GM12801 (cell line): ENCODE measurements around the gene DPEP2.

Source experiments
- TF ChIP-seq, protein P1 (sequence below): IDR thresholded peaks from one replicate; pipeline ENCODE4 v1.5.1; 2011; ENCODE audit warnings: control low read depth; ENCODE audit not compliant: insufficient read length; ENCODE audit errors: extremely low read depth

DPEP2 gene

DNA sequence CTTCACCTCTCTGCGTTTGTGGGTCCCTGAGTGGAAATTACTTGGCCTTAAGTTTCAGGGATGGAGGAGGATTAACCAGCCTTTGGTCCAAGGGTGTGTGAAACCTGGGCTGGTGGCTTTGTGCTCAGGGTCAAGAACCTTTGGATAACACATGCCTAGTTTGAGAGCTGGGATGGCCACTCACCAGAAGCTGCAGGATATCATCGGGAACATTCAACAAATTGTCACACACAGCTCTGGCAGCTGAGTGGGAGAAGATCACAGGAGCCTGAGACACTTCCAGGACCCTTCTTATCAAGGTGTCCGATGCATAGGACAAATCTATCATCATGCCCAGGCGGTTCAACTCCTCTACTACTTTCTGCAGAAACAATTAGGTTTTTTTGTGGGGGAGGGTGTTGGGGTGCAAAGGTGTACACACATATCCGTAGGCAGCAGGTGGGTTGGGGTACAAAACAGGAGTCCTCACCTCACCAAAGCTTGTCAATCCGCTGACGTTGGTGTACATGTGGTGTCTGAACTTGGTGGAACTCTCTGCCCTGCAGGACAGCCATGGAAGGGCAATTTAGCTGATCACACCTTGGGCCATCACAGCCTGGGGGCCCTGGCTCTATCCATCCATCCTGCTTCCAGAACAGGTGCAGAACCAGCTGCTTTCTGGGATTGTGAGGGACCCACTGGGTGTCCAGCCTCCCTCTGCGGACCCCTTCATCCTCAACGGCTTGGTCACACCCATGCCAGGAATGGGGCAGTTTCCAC lies 21.6 kb downstream of the DPEP2 start:
- TF ChIP-seq, protein P1, sequence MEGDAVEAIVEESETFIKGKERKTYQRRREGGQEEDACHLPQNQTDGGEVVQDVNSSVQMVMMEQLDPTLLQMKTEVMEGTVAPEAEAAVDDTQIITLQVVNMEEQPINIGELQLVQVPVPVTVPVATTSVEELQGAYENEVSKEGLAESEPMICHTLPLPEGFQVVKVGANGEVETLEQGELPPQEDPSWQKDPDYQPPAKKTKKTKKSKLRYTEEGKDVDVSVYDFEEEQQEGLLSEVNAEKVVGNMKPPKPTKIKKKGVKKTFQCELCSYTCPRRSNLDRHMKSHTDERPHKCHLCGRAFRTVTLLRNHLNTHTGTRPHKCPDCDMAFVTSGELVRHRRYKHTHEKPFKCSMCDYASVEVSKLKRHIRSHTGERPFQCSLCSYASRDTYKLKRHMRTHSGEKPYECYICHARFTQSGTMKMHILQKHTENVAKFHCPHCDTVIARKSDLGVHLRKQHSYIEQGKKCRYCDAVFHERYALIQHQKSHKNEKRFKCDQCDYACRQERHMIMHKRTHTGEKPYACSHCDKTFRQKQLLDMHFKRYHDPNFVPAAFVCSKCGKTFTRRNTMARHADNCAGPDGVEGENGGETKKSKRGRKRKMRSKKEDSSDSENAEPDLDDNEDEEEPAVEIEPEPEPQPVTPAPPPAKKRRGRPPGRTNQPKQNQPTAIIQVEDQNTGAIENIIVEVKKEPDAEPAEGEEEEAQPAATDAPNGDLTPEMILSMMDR: no peak

DNA sequence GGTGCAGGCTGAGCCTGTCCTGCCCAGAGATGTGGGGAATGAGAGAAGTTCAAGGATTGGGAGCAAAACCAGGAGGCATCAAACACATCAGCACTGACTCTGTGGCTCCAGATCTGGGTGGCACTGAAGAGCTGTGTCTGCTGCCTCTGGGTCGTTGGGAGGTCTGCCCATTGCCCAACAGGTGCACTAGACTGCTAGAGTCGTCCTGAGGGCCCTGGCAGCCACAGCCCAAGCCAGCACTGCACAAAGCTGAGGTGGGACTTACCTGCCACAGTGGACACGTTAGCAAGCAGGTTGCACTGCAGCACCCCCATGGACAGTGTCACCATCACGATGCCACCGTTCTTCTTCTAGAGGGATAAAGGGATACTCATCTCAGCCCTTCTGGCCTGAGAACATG lies 22.3 kb downstream of the DPEP2 start:
- TF ChIP-seq, protein P1: no peak

DNA sequence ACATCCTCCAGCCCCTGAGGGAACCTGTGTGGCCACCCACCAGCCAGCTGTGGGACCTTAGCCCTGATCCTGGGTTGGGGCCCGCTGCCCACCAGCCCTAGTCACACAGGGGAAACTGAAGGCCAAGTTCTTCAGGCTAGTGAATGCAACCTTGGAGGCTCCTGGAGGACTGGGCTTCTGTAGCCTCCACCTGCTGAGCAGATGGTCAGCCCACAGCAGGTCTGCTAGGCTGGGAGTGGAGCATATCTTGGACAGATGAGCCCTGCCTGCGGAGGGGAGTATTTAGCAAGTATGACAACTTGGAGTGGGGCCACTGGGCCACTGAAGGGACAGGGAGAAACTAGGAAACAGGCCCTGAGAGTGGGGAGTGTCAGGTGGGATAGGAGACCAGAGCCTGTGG lies 23.1 kb downstream of the DPEP2 start:
- TF ChIP-seq, protein P1: no peak

DNA sequence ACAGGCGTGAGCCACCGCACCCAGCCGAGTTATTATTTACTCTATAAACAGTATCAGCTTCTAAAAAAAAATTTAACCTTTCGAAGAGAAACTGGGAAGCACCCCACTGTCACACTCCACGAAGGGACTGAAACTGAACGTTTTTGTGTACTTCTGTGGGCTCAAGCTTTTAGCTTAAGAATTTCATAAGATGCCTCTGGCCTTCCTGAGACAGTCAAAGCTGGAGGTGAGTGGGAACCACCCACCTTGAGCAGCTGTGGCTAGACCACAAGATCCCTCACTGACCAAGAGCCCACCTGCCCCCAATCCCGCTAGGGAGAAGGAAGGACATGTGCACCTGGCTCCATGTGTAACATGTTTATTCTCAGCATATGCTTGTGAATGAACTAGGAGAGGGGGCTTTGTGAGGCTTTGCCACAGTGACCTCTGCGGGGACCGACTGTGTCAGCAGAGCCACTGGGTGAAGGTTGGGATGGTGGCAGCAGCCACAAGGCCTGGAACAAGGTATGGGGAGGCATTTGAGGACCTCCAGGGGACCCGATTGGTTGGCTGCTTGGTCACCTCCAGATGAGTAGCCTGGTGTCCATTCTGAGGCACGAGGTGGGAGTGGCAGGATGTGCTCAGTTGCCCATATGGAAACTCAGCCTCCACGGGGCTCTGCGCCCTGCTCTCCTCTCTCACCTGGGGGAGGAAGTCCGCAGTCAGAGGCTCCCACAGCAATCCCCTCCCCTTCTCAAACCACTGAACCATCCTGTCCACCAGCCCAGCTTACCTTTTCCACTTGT lies 23.8 kb downstream of the DPEP2 start:
- TF ChIP-seq, protein P1: no peak

DNA sequence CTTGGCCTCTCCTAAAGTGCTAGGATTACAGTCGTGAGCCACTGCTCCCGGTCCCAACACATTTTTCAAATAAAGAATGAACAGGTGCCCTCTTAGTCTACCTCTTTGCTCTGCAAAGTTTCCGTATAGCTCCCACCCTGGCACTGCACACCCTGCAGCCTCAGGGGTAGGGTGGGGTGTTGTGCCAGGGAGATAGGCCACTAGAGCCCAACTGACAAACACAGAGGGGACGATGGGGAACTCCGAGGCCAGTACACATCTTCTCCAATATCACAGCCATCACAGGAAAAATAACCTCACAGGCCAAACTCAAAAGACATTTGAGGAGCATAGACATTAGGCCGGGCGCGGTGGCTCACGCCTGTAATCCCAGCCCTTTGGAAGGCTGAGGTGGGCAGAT lies 28.2 kb downstream of the DPEP2 start:
- TF ChIP-seq, protein P1: no peak

DNA sequence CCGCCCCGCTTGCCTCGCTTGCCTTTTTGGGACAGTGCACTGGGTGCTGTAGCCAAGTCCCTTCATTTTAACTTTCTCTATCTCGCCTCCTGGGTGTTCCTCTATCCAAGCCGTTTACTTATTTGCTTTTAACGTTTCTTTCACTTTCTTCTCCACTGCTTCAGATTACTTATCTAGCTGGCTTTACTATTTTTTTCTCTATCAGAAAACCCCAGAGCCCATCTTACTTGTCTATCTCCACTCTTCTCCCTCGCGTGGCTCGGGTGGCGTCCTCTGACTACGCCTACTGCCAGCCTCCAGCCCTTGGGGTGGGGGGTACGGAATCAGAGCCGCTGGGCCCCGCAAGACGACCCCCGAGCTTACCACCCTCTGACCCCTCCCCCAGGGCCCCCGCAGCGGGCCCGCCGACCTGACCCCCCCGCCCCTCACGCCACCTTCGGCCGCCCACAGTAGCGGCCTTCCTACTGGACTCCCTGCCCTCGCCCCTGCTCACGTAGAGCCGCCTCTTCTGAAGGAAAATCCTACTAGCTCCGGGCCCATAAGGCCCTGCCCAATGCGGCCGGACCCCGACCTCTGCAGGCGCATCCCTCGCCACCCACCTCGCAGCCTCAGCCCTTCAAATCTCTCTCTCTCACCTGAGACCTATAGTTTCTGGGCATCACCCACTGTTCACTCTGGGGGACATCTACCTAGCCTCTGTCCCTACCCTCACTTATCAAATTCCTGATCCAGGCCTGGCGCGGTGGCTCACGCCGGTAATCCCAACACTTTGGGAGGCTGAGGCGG lies 29.8 kb downstream of the DPEP2 start:
- TF ChIP-seq, protein P1: no peak
